ENCODE results near the gene MAMDC4.
"Not testable (repeated sequence)": the region's sequence is repeated elsewhere in the genome, so short reads cannot be mapped to it uniquely, and the experiment has no call there.

MAMDC4 gene

DNA sequence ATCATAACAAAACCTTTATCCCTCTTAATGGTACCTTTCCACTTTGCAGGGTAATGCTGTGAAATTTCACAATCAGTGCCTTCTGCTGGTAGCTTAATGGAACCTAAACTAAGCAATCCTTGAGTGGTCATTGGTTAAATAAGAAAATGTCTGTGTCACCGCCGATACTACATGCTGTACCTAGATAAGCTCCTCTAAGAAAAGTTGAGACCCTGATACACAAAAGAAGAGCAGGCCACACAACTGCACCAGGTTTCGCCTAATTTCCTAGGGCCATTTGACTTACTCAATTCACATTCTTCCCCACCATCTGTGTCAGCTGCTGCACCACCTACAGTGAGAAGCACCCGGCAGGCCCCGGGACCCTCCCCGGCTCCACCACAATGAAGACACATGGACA lies 23.0 kb downstream of the MAMDC4 start:
- TF ChIP-seq, protein P1, sequence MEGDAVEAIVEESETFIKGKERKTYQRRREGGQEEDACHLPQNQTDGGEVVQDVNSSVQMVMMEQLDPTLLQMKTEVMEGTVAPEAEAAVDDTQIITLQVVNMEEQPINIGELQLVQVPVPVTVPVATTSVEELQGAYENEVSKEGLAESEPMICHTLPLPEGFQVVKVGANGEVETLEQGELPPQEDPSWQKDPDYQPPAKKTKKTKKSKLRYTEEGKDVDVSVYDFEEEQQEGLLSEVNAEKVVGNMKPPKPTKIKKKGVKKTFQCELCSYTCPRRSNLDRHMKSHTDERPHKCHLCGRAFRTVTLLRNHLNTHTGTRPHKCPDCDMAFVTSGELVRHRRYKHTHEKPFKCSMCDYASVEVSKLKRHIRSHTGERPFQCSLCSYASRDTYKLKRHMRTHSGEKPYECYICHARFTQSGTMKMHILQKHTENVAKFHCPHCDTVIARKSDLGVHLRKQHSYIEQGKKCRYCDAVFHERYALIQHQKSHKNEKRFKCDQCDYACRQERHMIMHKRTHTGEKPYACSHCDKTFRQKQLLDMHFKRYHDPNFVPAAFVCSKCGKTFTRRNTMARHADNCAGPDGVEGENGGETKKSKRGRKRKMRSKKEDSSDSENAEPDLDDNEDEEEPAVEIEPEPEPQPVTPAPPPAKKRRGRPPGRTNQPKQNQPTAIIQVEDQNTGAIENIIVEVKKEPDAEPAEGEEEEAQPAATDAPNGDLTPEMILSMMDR (IDR thresholded peaks at IDR 0.05; ENCODE audit: extremely low read depth, insufficient read depth, missing control alignments) = no peak
- in situ Hi-C loops (cut with MboI; ENCODE audit: low pct_unique_long_range_greater_than_20kb, low sequenced_read_pairs, unreplicated experiment) = no loop called here
- DNase-seq (ENCODE audit: low spot score) = no peak

DNA sequence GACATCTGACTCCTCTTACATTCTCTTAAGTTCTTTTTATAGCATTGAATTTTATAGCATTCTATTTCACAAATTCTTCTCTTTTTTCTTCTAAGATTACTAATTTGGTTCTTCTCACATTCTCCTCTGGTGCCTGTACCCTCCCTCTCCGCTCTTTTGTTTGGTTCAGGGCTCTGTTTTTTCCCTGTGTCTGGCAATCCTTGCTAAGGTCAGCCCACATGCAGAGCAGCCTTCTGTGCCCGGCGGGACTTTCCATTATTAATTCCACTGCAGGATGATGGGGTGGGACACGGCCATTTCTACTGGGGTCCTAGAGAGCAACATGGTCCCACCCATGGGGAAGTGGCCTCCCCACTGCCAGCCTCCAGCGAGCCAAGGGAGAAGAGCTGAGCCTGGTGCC lies 24.3 kb downstream of the MAMDC4 start:
- in situ Hi-C loops (cut with MboI; ENCODE audit: low pct_unique_long_range_greater_than_20kb, low sequenced_read_pairs, unreplicated experiment) = no loop called here
- TF ChIP-seq, protein P1 (IDR thresholded peaks at IDR 0.05; ENCODE audit: extremely low read depth, insufficient read depth, missing control alignments) = no peak
- DNase-seq (ENCODE audit: low spot score) = no peak

DNA sequence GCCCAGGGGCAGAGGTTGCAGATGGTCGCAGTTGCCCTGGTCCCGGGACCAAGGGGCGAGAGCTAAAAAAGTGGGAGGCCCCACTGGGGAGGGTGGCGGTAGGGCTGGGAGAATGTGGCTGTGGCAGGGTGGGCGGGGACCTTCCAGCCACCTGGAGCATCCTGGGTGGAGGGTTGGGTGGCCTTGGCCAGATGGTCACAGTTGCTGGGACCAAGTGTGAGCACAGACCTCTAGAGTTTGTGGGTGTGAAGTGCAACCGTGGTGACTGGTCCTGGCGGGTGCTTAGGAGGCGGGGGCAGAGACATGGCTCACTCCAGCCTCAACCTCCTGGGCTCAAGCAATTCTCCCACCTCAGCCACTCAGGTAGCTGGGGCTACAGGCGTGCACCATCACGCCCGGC lies 28.5 kb downstream of the MAMDC4 start:
- DNase-seq (ENCODE audit: low spot score) = peak; percentile 59
- in situ Hi-C loops (cut with MboI; ENCODE audit: low pct_unique_long_range_greater_than_20kb, low sequenced_read_pairs, unreplicated experiment) = no loop called here
- TF ChIP-seq, protein P1 (IDR thresholded peaks at IDR 0.05; ENCODE audit: extremely low read depth, insufficient read depth, missing control alignments) = no peak

DNA sequence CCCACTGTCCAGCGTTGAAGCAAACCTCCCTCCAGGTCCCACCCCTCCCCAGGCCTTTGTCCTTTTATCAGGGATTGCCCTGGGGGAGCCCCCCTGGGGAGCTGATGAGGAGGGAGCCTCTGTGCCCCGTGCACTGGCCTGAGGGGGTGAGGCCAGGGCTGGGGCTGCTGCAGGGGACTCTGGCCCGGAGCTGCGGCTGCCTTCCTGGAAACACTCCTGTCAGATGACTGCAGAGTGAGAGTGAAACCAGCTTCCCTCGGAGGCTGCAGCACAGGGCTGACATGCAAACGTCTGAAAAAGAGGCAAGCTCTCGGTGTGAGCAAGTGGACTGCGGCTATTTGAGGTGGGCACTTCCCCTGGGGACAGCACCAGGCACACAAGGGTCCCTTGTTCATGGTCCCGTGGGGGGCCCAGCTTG lies 29.6 kb downstream of the MAMDC4 start:
- TF ChIP-seq, protein P1 (IDR thresholded peaks at IDR 0.05; ENCODE audit: extremely low read depth, insufficient read depth, missing control alignments) = no peak
- in situ Hi-C loops (cut with MboI; ENCODE audit: low pct_unique_long_range_greater_than_20kb, low sequenced_read_pairs, unreplicated experiment) = no loop called here
- peak; percentile 64 for DNase-seq (ENCODE audit: low spot score)

DNA sequence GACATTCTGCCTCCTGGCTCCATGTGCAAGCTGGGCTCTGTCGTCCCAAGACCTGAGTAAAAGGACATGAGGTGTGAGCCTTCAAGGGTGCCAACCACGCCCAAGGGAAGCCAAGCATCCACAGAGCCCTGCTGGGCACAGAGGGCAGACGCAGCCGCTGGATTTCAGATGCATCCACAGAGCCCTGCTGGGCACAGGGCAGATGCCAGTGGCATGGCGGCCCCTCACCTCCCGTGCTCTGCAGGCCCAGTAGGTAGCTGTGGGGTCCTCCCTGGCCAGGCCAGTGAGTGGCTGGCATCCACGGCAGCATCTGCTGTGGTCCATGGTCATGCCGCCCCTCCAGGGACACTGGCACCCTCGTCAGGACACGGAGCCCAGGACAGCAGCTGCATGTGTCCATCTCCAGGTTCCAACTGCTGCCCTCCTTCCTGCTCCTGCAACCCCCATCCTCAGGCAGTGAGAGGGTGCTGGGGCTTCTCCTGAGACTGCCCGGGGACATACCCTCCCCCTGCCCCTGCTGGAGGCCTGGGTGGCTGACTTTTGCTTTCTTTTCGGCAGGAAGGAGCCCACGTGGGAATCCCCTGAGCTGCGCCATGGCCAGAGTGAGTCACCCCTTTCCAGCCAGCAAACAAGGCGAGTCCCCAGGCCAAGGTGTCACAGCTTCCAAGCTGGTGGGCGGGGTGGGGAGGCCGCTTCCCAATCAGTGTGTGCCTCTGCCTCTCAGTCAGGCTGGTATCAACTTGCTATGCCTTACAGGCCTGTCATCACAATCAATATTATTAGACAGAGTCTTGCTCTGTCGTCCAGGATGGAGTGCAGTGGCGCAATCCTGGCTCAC lies 30.2 kb downstream of the MAMDC4 start:
- in situ Hi-C loops (cut with MboI; ENCODE audit: low pct_unique_long_range_greater_than_20kb, low sequenced_read_pairs, unreplicated experiment) = no loop called here
- TF ChIP-seq, protein P1 (IDR thresholded peaks at IDR 0.05; ENCODE audit: extremely low read depth, insufficient read depth, missing control alignments) = no peak
- DNase-seq (ENCODE audit: low spot score) = peak; percentile 88

DNA sequence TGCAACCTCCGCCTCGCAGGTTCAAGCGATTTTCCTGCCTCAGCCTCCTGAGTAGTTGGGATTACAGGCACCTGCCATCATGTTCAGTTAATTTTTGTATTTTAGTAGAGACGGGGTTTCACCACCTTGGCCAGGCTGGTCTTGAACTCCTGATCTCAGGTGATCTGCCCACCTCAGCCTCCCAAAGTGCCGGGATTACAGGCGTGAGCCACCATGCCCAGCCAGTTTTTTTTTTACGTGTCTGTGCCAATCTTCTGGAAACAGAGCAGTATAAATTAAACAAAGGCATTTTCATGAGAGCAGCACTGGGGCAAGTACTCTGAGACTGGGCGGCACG lies 30.8 kb downstream of the MAMDC4 start:
- DNase-seq (ENCODE audit: low spot score); in situ Hi-C loops (cut with MboI; ENCODE audit: low pct_unique_long_range_greater_than_20kb, low sequenced_read_pairs, unreplicated experiment): not testable (repeated sequence)

DNA sequence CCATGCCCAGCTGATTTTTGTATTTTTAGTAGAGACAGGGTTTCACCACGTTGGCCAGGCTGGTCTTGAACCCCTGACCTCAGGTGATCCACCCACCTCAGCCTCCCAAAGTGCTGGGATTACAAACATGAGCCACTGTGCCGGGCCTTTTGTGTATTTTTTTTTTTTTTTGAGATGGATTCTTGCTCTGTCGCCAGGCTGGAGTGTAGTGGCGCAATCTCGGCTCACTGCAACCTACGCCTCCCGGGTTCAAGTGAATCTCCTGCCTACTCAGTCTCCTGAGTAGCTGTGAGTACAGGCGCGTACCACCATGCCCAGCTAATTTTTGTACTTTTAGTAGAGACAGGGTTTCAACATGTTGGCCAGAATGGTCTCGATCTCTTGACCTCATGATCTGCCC lies 31.5 kb downstream of the MAMDC4 start:
- DNase-seq (ENCODE audit: low spot score); in situ Hi-C loops (cut with MboI; ENCODE audit: low pct_unique_long_range_greater_than_20kb, low sequenced_read_pairs, unreplicated experiment): not testable (repeated sequence)

All from GM13977 (cell line).